Spleen (tissue), 7 donors: Measurements from ENCODE around the gene SRPK3.

ENCODE experiments used
- POLR2AphosphoS5 ChIP-seq, 3 donors: sonication (generic); formaldehyde crosslinking; IDR thresholded peaks; one replicate each; pipeline ENCODE4 v1.5.1; 2017; ENCODE audit warnings: antibody characterized with exemption in 3 of 3
- TF ChIP-seq, protein P1 (sequence below), 11 experiments: fragments of 200-600 bp in 7 of 11; fragments of 450-650 bp in 4 of 11; sonication (generic) in 4 of 11; IDR thresholded peaks in 8 of 11; conservative IDR thresholded peaks in 3 of 11; 1 replicate in 7 of 11; 2 replicates in 4 of 11; pipeline versions ENCODE4 v1.4.0 to v1.8.0; 2016 to 2021; ENCODE audit warnings: antibody characterized with exemption in 11 of 11, inconsistent platforms in 4 of 11, mild to moderate bottlenecking in 1 of 11
- donor health status: DM: no; HTN: no; CAD: no; lungs with moderate emphysema.
- donor health status: DM: no; HTN: no; CAD: no.
- donor health status: DM: no; HTN: no; CAD: no.

DNA sequence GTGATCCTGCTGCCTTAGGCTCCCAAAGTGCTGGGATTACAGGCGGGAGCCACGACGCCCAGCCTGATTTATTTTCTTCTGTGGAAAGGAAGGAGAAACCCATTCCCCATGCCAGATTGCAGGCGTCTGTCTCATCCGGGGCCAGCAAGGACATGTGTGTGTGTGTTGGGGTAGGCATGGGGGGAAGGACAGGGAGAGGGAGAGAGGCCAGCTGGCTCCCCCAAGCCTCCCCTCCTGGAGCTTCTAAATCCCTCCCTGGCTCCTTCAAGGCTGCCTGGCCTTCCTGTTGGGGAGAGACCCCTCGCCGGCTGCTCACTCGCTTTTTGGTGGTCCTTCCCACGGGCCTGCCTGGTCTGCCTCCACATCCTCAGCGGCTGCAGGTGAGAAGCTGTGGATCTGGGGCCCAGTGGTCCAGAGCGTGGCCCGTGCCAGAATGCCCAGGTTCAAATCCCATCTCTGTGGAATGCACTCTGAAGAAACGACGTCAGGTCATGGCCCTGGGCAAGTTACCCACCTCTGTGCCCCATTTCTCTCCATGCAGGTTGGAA is 18.1 kb upstream of the SRPK3 start:
- TF ChIP-seq, protein P1, sequence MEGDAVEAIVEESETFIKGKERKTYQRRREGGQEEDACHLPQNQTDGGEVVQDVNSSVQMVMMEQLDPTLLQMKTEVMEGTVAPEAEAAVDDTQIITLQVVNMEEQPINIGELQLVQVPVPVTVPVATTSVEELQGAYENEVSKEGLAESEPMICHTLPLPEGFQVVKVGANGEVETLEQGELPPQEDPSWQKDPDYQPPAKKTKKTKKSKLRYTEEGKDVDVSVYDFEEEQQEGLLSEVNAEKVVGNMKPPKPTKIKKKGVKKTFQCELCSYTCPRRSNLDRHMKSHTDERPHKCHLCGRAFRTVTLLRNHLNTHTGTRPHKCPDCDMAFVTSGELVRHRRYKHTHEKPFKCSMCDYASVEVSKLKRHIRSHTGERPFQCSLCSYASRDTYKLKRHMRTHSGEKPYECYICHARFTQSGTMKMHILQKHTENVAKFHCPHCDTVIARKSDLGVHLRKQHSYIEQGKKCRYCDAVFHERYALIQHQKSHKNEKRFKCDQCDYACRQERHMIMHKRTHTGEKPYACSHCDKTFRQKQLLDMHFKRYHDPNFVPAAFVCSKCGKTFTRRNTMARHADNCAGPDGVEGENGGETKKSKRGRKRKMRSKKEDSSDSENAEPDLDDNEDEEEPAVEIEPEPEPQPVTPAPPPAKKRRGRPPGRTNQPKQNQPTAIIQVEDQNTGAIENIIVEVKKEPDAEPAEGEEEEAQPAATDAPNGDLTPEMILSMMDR (IDR thresholded peaks at IDR 0.05 in 8 of 11, conservative IDR thresholded peaks at IDR 0.05 in 3 of 11): no peak
- TF ChIP-seq POLR2AphosphoS5 (IDR thresholded peaks at IDR 0.05): no peak
